HEK293 (cell line): ENCODE results near the gene LCN12.

ENCODE experiments used
- CTCF ChIA-PET: fragments of 350-600 bp; formaldehyde crosslinking; extraction: SDS; loops from one replicate; lab custom pipeline; 2021; ENCODE audit warnings: antibody characterized with exemption; lab: Yijun Ruan, JAX
- POLR2A ChIA-PET: fragments of 300-600 bp; formaldehyde crosslinking; extraction: SDS; loops from one replicate; lab custom pipeline; 2020; ENCODE audit warnings: antibody characterized with exemption, inconsistent platforms; lab: Yijun Ruan, JAX
- H3K27ac ChIP-seq: fragments of 200-500 bp; sonication (Bioruptor generic); 2 replicates; pipeline ENCODE4 v1.5.1; 2014; ENCODE audit warnings: low read depth, low read length, control low read depth, inconsistent platforms; ENCODE audit errors: extremely low read depth
- H3K36me3 ChIP-seq, 2 experiments: fragments of 200-500 bp in 1 of 2; sonication (Bioruptor generic) in 1 of 2; 1 replicate in 1 of 2; 2 replicates in 1 of 2; pipeline ENCODE4 v1.5.1; 2014 to 2017; ENCODE audit warnings: inconsistent platforms in 2 of 2, low read length in 2 of 2; ENCODE audit not compliant: control insufficient read depth in 2 of 2, insufficient read depth in 1 of 2
- H3K4me1 ChIP-seq: fragments of 200-500 bp; sonication (Bioruptor generic); 2 replicates; pipeline ENCODE4 v1.5.1; 2014; ENCODE audit warnings: mild to moderate bottlenecking, low read length, inconsistent platforms; ENCODE audit not compliant: control insufficient read depth, insufficient read depth
- H3K4me3 ChIP-seq: 2 replicates; pipeline ENCODE4 v1.5.1; 2011; ENCODE audit warnings: low read depth, mild to moderate bottlenecking, control low read depth, low read length, moderate library complexity
- H3K9me3 ChIP-seq: fragments of 200-500 bp; sonication (Bioruptor generic); 2 replicates; pipeline ENCODE4 v1.5.1; 2014; ENCODE audit warnings: low read depth, low read length, inconsistent platforms; ENCODE audit not compliant: control insufficient read depth, insufficient read depth
- FEZF1 ChIP-seq: fragments of 450-650 bp; formaldehyde crosslinking; IDR thresholded peaks from 2 replicates; pipeline ENCODE4 v1.5.1; 2016; ENCODE audit warnings: missing biosample characterization, missing genetic modification characterization
- GLIS1 ChIP-seq: fragments of 450-650 bp; formaldehyde crosslinking; IDR thresholded peaks from 2 replicates; pipeline ENCODE4 v1.5.1; 2016; ENCODE audit warnings: missing biosample characterization, missing genetic modification characterization
- PRDM10 ChIP-seq: fragments of 450-650 bp; formaldehyde crosslinking; IDR thresholded peaks from 2 replicates; pipeline ENCODE4 v1.5.1; 2016; ENCODE audit warnings: missing biosample characterization, missing genetic modification characterization
- ZBTB49 ChIP-seq: fragments of 450-650 bp; formaldehyde crosslinking; IDR thresholded peaks from 2 replicates; pipeline ENCODE4 v1.5.1; 2016; ENCODE audit warnings: missing biosample characterization, missing genetic modification characterization, low read depth
- ZNF112 ChIP-seq: fragments of 450-650 bp; formaldehyde crosslinking; IDR thresholded peaks from 2 replicates; pipeline ENCODE4 v1.5.0; 2017; ENCODE audit warnings: missing biosample characterization, missing genetic modification characterization
- ZNF280D ChIP-seq: fragments of 450-650 bp; formaldehyde crosslinking; IDR thresholded peaks from 2 replicates; pipeline ENCODE4 v1.5.1; 2016; ENCODE audit warnings: missing biosample characterization, missing genetic modification characterization
- ZNF335 ChIP-seq: fragments of 450-650 bp; formaldehyde crosslinking; conservative IDR thresholded peaks from 2 replicates; pipeline ENCODE4 v1.5.1; 2016; ENCODE audit warnings: missing biosample characterization, missing genetic modification characterization
- ZNF366 ChIP-seq: fragments of 450-650 bp; formaldehyde crosslinking; conservative IDR thresholded peaks from 2 replicates; pipeline ENCODE4 v1.5.1; 2016; ENCODE audit warnings: missing biosample characterization, missing genetic modification characterization
- ZNF549 ChIP-seq: fragments of 450-650 bp; IDR thresholded peaks from 2 replicates; pipeline ENCODE4 v1.5.1; 2018; ENCODE audit warnings: missing biosample characterization, missing genetic modification characterization, mild to moderate bottlenecking, inconsistent platforms, moderate library complexity
- ZNF629 ChIP-seq: fragments of 450-650 bp; formaldehyde crosslinking; IDR thresholded peaks from 2 replicates; pipeline ENCODE4 v1.5.1; 2017; ENCODE audit warnings: missing biosample characterization, missing genetic modification characterization

LCN12 gene

GRCh38 chr9:136921307-136921706 is 30.8 kb upstream of the LCN12 start:
- no peak for TF ChIP-seq PRDM10 (tag by site-specific recombination)
- TF ChIP-seq FEZF1 = no peak
- no peak for TF ChIP-seq ZNF549 (tag by site-specific recombination)
- TF ChIP-seq ZNF280D (tag by site-specific recombination) = no peak
- TF ChIP-seq, all 188 proteins: peak for 0
- Histone ChIP-seq H3K27ac (no peak overlapping the region), H3K4me3 (no peak overlapping the region), H3K36me3 (peaks cover 0 to 72% of the 10 kb centered on the region in 2 experiments; a peak in 2 of 3 replicates), H3K9me3 (no peaks in the 10 kb centered on the region), H3K4me1 (no peaks in the 10 kb centered on the region)
- ChIA-PET POLR2A (no interaction called here), CTCF (interaction anchor here (0.5 kb wide), 1 partner anchor 75 kb away, joined by 3 read pairs; the partner anchor contains the start of gene CLIC3)

- H3K4me3 ChIP-seq = no peak overlapping the region
- H3K36me3 ChIP-seq = peaks cover 0 to 72% of the 10 kb centered on the region in 2 experiments; a peak in 2 of 3 replicates
- TF ChIP-seq ZNF335 (tag by site-specific recombination) (no peak), GLIS1 (tag by site-specific recombination) (0 out of 2 replicates have a peak, but pooled peaks have one; percentile 23)
- CTCF ChIA-PET = interaction anchor here (0.5 kb wide), 1 partner anchor 75 kb away, joined by 3 read pairs; the partner anchor contains the start of gene CLIC3
- POLR2A ChIA-PET = no interaction called here
- H3K4me1 ChIP-seq = no peaks in the 10 kb centered on the region
- no peaks in the 10 kb centered on the region for H3K9me3 ChIP-seq
- H3K27ac ChIP-seq = no peak overlapping the region
These were observed 30.4 kb upstream of the LCN12 start for GRCh38 chr9:136921718-136922117.

GRCh38 chr9:136922540-136922939 is 29.5 kb upstream of the LCN12 start:
- H3K4me1 ChIP-seq = no peaks in the 10 kb centered on the region
- CTCF ChIA-PET = no interaction called here
- POLR2A ChIA-PET = no interaction called here
- H3K36me3 ChIP-seq = peaks cover 0 to 71% of the 10 kb centered on the region in 2 experiments; a peak in 2 of 3 replicates
- no peak overlapping the region for H3K4me3 ChIP-seq
- H3K9me3 ChIP-seq = no peaks in the 10 kb centered on the region
- H3K27ac ChIP-seq = no peak overlapping the region
- TF ChIP-seq ZNF112 (tag by site-specific recombination) (no peak), ZBTB49 (tag by site-specific recombination) (no peak), ZNF629 (tag by site-specific recombination) (no peak), ZNF366 (tag by site-specific recombination) (no peak)
